ENCODE measurements around the gene PAX5.

Gene PAX5

DNA sequence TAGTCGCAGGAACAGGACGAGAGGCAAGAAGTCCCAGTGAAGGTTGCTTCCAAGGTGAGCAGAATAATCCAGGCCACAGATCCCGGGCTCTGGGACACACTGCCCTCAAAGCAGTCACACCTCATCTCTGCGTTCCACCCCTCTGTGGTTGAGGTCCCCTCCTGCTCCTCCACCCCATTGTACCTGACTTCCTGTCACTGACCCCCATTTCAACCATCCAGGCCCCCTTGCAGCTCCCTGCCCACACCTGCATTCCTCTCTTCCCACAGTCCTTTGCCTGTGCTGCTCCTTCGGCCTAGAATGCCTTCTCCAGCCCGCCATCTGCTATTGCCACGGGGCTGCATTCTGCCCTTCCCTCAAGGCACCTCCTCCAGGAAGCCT is 73.5 kb downstream of the PAX5 start:
- DNase-seq (ENCODE audit: low spot score) = no peak

DNA sequence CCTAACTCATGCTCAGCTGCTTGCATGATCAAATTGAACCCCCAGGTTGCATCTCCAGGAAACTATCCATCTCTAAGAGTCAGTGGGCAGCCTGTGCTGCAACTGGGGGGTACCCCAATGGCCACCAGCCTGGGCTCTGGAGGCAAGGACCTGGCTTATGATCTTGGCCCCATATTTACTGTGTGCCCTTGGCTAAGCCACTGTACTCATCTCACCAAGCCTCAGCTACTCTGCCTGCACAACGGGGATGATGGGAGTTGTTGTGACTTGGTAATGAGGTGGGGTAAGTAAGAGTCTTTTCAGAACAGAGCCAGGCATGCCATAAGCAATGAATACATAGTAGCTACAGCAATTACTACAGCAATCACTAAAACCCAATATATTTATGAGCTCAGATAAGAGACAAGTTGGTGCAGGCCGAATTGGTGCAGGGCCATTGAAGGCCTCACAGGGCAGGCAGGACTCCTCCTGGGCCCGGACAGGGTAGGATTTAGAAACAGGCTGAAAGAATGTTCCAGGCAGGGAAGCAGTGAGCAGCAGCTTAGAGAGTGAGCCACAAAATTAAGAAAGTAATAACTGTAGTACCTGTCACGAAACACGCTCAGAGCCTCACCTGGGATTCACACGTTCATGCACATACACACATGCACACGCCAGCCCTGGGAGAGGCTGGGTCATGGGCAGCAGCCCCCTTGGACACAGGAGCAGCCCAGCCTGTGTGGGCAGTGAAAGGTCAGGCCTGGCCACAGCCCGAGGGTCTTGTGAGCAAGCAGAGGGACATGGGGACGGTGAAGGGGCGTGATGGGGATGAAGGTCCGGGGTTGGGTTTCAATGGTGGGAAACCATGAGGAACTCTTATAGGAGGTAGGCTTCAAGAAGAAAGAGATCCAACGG is 74.1 kb downstream of the PAX5 start:
- DNase-seq (ENCODE audit: low spot score) = no peak

DNA sequence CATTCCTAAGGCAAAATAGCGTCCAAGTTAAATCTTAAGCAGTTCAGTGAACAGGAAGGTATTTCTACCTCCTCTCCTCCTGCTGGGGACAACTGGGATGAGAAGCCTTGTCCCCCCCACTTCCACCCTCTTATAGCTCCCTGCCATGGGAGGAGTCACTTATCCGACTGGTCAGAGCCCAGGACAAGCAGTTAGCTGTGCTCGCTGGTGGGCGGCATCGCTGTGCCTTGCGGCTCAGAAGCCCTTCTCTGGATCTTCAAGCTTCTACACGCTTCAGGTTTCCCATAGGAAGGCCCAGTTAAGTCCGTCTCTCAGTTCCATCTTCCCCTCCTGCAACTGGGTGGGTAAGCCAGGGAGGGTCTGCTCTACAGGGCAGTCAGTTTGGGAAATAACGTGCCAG is 77.2 kb downstream of the PAX5 start:
- no peak for DNase-seq (ENCODE audit: low spot score)

DNA sequence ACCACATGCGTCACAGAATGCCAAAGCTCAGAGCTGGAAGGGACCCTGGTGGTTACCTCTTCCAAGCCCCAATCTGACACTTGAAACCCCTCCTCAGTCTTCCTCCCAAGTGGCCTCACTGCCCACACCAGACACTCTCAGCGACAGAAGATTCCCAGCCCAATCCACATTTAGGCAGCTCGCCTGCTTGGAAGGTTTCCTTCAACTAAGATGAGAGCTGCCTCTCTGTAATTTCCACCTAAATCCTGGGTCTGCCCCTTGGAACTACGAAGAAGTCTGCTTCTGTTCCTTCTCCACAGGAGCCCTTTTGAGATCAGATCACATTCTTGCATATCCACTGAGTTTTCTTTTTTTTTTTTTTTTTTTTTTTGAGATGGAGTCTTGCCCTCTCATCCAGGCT is 83.7 kb downstream of the PAX5 start:
- no peak for DNase-seq (ENCODE audit: low spot score)

DNA sequence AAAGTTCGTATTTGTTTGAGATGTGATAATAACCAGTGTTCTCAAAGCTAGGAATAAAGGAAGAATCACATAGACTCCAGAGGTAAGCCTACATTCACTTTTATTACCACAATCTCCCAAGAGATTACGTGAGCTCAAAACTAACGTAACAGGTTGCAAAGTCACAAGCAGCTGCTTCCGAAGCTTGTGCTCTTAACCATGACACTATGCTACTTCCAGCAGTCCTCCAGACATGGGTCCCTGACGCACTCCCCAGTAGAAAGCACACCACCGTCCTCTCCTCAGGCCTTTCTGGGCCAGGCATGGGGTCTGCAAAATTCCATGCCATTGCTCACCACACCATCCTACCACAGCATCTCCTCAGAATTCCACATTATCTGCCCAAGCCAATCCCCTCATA is 84.6 kb downstream of the PAX5 start:
- no peak for DNase-seq (ENCODE audit: low spot score)

DNA sequence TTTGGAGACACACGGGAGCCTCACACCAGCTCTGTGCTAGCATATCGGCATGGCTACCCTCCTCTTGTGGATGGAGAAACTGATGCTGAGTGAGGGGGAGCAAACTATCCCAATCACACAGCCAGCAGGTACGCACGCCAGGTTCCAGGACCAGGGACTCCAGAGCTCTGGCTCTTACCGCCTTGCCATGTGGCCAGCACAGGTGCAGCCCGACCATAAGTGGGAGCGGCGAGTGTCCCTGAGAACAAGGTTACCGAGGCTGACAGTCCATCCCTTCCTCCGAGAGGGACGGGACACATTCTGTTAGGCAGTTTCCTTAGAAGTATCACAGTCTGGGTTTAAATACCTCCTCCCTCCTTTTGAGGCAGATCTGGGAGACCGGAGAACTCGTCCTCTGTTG is 86.0 kb downstream of the PAX5 start:
- no peak for DNase-seq (ENCODE audit: low spot score)

DNA sequence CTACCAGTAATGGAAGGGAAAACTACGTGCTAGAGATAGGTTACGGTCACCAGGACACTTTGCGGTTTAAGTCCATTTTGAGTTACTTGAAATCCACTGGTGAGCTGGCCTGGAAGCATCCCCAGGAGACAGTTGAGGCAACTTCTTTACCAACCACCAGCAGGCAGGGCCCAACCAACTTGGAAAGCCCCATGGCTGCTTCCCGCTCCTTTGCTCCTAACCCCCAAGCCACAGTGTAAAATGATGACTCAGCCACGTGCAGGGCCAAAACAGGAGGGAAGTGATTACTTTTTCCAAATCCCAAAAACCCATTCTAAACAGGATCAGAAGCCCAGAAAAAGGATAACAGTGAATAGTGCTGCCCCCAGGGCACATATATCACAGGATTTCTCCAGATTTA is 87.4 kb downstream of the PAX5 start:
- DNase-seq (ENCODE audit: low spot score) = no peak

DNA sequence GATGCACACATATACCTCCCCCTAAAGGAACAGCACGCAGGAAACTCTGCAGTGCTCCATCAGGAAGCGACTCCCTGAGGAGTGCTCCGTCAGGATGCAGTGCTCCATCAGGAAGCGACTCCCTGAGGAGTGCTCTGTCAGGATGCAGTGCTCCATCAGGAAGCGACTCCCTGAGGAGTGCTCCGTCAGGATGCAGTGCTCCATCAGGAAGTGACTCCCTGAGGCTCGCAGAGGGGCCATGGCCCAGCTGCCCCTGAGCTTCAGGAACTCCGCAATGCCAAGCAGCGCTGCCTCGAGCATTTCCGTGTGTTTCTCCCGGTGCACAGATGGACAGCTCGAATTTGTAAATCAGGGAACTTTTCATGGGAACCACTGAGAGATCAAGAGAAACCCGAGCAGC is 88.1 kb downstream of the PAX5 start:
- no peak for DNase-seq (ENCODE audit: low spot score)

DNA sequence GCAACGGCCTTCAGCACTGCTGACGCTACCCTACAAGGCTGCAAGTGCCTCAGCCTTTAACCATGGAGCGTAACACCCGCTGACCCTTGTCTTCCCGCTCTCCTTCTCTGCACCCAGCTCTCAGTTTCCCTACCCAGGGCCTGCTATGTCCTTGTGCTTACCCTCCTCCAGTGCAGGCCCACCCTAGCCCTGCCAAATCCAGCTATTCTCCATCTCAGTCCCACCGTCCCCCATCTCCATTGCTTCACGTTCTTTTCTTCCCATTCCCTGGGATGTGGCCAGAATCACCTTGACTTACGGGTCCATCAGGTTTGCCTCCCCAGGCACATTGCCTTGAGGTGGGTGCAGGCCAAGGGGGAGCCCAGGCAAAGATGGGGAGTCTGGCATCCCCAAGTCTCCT is 91.2 kb downstream of the PAX5 start:
- no peak for DNase-seq (ENCODE audit: low spot score)

DNA sequence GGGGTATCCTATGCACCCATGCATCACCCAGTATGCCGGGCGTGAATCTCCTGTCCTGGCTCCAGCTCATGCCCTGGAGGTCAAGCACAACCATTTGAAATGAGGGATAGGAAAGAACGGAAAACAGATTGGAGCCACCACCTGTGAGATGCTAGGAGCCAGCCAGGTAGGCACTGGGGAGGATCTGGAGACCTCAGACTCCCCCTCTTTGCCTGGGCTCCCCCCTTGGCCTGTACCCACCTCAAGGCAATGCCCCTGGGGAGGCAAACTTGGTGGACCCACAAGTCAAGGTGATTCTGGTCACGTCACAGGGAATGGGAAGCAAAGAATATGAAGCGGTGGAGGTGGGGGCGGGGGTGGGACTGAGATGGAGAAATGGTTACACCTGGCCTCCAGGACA is 92.6 kb downstream of the PAX5 start:
- no peak for DNase-seq (ENCODE audit: low spot score)

DNA sequence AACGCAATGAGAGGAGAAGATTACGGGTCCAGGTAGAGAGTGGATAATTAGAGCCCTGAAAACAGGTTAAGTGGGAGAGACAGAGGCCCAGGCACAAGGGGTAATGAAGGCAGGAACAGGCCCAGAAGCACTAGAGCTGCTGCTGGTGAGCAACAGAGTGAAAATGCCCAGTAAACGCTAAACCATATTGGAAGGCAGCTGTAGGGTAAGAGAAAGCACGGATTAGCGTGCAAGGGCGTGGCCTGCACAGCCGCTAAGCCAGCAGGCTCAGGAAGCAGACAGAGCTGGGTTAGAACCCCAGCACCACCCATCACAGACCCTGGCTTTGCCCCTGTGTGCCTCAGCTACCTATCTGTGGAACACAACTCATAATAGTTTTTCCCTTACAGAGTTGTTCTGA is 93.2 kb downstream of the PAX5 start:
- DNase-seq (ENCODE audit: low spot score) = no peak

DNA sequence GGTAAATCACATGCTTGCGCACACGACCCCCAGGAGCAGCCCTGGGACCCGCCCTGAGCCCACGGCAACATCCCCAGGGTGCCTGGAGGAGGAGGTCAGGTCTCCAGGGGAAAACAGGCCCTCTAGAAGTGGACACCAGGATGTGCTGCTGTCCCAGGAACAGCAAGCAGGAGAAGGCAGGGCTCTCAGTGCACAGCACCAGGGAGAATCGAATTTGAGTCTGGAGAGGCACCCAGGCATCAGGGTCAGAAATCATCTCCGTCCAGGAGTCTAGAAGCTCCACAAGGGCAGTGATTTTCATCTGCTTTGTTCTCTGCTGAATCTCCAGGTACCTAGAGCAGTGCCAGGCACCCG is 93.6 kb downstream of the PAX5 start:
- no peak for DNase-seq (ENCODE audit: low spot score)

DNA sequence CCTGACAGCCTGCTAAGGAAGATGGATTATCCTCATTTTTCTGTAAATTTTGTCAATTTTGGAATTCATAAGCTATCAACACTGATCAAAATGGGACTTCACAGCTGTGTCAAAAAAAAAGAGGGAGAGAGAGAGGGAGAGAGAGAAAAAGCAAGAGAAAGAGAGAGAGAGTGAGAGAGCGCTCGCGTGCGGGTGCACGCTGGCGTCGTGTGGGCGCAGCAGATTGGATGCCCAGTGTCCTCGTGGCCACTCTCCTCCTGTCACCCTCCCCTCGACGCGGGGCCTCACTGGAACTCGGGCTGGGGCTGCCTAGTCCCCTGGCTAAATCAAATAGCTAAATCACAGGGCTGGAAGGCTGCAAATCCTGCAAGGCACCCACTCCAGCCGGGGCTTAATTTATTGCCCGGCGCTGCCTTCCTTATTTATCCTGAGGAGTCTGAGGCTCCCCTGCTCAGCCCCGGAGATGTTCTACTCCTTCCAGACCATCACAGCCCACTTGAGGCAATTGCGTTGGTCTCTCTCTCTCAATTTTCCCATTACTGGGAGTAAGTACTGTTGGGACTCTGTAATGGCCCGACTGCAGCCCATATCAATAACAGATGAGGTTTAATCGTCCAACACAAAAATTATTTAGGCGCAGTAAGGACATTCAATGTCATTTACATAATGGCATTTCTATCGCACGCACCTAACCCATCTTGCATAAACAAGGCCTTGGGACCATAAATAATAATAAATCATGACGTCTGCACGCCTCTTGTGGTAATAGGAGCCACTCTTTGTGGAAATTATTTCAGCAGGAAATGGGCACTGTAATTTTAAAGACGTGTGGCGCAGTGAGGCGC is 94.2 kb downstream of the PAX5 start:
- DNase-seq (ENCODE audit: low spot score) = no peak

DNA sequence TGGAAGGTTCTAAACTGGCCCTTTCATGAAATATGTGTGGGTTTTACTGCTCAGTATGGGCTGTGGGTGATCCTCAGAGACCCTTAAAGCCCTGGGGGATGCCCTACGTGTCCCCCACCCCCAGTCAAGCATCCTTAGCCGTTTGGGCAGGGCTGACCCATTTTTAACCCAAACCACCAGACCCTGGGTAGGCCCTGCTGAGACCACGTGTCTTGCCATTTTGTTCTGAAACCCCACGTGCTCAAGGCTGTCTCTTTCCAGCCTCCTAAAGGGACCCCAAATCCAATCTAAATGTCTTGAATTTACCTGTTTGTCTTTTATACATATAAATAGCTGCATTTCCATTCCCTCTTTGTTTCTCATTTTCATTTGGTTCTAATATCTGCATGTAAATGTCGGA is 94.9 kb downstream of the PAX5 start:
- no peak for DNase-seq (ENCODE audit: low spot score)

DNA sequence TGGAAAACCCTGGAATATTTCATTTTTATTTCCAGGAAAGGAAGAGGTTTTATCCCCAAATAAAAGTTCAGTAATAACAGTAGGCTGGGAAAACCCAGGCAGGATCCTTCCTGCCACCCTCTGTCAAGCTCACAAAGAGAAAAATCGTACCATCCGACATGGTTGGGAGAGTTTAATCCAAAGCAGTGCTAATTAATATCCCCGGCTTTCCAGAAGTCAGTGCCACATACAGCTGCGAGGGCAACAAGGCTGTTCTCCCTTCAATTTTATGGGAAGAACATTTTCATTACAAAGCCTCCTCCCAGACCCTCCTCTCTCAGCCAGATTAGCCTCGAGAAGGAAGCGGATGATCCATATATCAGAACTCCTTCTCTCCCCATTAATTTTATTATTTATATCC is 95.5 kb downstream of the PAX5 start:
- no peak for DNase-seq (ENCODE audit: low spot score)

DNA sequence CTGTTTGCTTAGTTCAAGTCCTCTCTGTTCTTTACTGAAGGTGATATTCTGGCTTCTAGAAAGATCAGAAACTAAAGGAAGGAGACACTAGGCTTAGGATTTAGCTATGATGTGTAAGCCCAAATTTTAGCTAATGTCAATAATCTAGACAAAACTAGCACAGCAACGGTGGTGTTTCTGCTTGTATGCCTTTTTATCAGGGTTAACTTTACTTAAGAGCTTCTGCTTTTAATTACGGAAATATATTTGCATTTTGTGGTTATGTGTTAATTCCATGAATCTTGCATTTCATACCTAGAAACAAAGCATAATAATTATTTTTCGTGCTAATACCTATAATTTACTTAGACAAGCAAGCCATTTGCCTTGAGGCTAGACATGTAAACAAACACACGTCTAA is 96.1 kb downstream of the PAX5 start:
- no peak for DNase-seq (ENCODE audit: low spot score)

DNA sequence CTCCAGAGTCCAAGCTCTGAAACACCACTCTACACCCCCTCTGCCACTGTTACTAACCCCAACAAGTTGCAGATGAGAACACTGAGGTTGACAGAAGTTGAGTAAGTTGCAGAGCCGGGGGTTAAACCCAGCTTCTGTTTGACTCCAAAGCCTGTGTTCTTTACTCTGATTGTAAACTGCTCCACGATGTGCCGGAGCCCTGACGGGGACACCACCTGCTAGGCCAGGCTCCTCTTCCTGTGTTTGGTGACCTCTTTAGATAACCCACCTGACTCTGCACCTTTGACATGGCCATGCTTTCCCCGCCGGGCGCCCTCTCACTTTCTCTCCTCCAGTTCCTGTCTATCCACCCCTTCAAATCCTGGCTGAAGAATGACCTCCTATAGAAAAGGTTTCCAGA is 96.7 kb downstream of the PAX5 start:
- DNase-seq (ENCODE audit: low spot score) = no peak

DNA sequence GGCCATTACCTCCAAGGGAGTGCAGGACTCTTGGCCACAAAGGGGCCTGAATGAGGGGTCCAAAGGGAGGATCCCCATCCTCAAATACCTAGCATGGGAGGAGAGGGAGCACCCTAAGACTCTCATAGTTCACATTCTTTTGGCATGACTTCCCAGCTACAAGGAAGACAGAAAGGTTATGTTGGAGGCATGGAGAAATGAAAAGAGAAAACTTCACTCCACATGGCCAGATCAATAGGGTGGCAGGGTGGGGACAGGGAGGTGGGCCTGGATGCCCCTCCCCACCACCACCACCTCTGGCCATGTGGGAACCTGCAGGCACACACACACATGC is 97.6 kb downstream of the PAX5 start:
- no peak for DNase-seq (ENCODE audit: low spot score)

DNA sequence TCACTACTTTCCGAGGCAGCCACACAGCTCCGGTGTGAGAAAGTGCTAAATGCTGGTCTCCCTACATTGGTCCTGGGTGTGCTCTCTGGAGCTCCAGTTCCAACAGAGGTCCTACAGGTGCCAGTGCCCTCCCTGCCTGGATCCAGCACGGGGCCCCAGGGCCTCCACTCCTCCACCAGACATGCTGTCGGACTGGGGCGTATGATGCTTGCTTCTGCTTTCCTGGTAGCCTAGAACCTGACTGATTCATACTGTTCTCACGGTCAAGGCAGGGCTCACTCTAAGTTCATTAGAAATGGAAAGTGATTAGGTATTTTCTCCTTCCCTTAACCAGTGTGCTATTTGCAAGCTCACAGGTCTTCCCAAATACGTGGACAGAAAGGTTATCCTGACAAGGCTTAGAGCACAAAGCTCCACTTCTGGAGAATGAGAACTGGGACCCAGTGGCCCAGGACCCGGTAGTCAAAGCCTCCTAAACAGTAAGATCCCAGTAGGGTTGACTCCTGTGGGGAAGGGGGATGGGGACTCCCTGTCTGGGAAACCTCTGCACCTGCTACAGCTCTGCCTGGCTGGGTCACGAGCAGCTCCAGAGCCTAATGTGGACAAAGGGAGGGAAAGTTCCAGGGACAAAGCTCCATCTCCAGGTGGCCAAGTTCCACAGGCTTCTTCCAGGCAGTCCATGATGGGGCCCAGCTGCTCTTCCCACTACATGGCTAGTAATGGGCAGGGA is 98.1 kb downstream of the PAX5 start:
- no peak for DNase-seq (ENCODE audit: low spot score)

DNA sequence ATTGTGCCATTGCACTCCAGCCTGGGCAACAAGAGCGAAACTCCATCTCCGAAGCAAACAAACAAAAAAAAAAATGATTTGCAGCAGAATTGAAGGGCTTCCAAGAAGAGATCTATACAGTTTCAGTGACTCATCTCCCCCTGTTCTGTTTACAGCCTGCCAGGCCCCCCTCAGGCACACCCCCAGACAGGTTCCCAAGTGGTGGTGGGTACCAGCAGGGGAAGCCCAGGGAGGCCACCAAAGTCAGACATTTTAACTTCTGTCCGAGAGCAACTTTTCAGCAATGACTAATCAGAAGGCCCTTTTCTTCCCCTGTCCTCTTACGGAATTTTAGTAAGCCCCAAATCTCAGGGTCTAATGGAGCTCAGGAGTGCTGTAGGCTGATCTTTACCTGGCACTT is 98.7 kb downstream of the PAX5 start:
- no peak for DNase-seq (ENCODE audit: low spot score)

DNA sequence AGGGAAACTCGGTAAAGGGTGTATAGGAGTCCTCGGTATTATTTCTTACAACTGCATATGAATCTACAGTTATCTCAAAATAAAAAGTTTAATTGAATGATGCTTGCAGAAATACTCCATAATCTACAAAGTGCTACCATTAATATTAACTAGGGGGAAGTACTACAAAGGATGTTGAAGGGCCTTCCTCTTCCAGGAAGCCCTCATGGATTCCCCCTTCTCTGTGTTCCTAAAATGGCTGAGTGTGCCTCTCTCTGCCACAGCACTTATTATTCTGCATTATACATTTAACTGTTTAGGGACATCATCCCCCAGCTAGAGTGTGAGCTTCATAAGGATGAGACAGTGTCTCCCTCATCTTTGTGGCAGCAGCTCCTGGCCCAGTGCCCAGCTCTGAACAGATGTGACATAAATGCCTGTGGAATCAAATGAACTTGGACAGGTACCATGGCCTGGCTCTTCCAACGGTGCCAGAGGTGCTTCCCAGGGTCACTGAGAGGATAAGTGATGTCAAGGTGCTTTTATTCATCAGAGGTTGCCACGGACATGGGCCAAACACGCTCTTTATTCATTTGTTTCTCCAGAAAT is 99.5 kb downstream of the PAX5 start:
- DNase-seq (ENCODE audit: low spot score) = no peak

DNA sequence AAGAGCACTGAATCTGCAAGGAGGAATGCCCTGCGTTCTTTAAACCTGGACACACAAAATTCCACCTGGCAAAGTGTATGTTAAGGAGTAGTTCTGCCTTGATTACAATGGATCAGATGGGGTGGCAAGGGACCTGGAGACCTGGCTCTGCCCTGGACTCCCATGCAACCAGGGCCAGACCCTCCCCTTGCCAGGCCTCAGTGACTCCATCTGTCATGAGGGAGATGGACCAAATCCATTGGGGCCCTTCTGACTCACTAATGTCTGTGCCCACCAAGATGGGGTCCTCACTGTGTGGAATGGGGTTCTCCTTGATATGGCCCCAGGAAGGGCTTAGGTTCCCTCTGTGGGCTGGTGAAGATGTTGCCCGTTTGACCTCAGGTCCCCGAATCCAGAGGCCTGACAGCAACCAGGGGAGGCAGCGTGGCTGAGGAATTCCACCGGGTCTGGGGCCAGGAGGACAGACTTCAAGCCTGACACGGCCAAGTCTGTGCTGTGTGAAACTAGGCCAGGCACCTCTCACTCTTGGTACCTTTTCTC is 100.3 kb downstream of the PAX5 start:
- DNase-seq (ENCODE audit: low spot score) = no peak

Data from hepatic stellate cell (primary cell).